Measurements from ENCODE around the gene RAB21.

DNA sequence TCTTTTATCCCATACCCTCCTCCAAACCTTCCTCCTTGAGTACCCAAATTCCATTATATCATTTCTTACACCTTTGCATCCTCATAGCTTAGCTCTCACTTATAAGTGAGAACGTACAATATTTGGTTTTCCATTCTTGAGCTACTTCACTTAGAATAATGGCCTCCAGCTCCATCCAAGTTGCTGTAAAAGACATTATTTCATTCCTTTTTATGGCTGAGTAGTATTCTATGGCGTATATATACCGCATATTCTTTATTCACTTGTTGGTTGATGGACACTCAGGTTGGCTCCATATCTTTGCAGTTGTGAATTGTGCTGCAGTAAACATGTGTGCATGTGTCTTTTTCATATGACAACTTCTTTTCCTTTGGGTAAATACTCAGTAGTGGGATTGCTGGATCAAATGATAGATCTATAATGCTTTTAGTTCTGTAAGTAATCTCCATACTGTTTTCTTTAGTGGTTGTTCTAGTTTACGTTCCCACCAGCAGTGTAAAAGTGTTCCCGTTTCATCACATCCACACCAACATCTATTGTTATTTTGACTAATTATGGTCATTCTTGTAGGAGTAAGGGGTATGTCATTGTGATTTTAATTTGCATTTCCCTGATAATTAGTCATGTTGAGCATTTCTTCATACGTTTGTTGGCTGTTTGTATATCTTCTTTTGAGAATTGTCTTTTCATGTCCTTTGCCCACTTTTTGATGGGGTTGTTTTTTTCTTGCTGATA is 10.1 kb downstream of the RAB21 start:
- no peak for TF ChIP-seq EZH2phosphoT487 (IDR thresholded peaks at IDR 0.05; ENCODE audit: insufficient read depth, low read depth)
- TF ChIP-seq EZH2 (IDR thresholded peaks at IDR 0.05; ENCODE audit: insufficient read depth, poor library complexity, severe bottlenecking), result no peak
